Cardiac muscle cell (in vitro differentiated cells and primary cell): ENCODE data around the gene MEMO1. TPM values are rescaled to one million over a fixed set of nuclear protein-coding genes. Genes with fewer than 3 reads are reported as not detected.
"Not testable (repeated sequence)": the region's sequence is repeated elsewhere in the genome, so short reads cannot be mapped to it uniquely, and the experiment has no call there.

Source experiments
- DNase-seq, 2 donors: peaks; one replicate each; pipeline versions ENCODE4 v3.0.0 to v3.0.0-alpha.2; 2010 to 2017; ENCODE audit warnings: low read depth in 1 of 2, low spot score in 1 of 2
- H3K27ac ChIP-seq: fragments of 200-600 bp; sonication (generic); 2 replicates; pipeline ENCODE4 v1.5.1; 2016
- H3K27me3 ChIP-seq: fragments of 200-600 bp; sonication (generic); 2 replicates; pipeline ENCODE4 v1.6.0; 2016; ENCODE audit warnings: control low read depth
- H3K36me3 ChIP-seq: fragments of 200-600 bp; sonication (generic); 2 replicates; pipeline ENCODE4 v1.5.1; 2016; ENCODE audit warnings: control low read depth
- H3K4me1 ChIP-seq: fragments of 200-600 bp; sonication (generic); 2 replicates; pipeline ENCODE4 v1.8.1; 2017; ENCODE audit warnings: low read depth, mild to moderate bottlenecking, mixed run types
- H3K4me3 ChIP-seq: fragments of 200-600 bp; sonication (generic); 2 replicates; pipeline ENCODE4 v1.5.1; 2016; ENCODE audit warnings: mild to moderate bottlenecking
- H3K9me3 ChIP-seq: fragments of 200-600 bp; sonication (generic); 2 replicates; pipeline ENCODE4 v1.5.1; 2017; ENCODE audit warnings: low read depth, mild to moderate bottlenecking, control low read depth
- polyA plus RNA-seq: library from polyadenylated mRNA; unstranded; fragments of >200 nt; fragmentation: Nextera tagmentation; extraction: Ambion mirVana; gene quantifications from 2 replicates; pipeline ENCODE4 v1.2.1, GENCODE V29; 2016
- total RNA-seq: library from RNA; depleted of rRNA; stranded (reverse); fragments of >200 nt; gene quantifications from 2 replicates; pipeline ENCODE4 v1.2.3, GENCODE V29; 2016
- TF ChIP-seq, protein P1 (sequence below): IDR thresholded peaks from 2 replicates; pipeline ENCODE4 v1.5.1; 2012; ENCODE audit warnings: low read depth, mild to moderate bottlenecking, low read length

Gene MEMO1
- total and polyA plus RNA-seq, 2 experiments from 2014 or later = 28.3 to 34.8 TPM

GRCh38 chr2:31962757-31963361, 47.9 kb downstream of the MEMO1 start:
- DNase-seq = no peak

GRCh38 chr2:31958140-31958717, 52.6 kb downstream of the MEMO1 start:
- peak in 1 of 2 donors; percentile 21 for DNase-seq
- H3K27ac ChIP-seq = no peak overlapping the region
- TF ChIP-seq, protein P1, sequence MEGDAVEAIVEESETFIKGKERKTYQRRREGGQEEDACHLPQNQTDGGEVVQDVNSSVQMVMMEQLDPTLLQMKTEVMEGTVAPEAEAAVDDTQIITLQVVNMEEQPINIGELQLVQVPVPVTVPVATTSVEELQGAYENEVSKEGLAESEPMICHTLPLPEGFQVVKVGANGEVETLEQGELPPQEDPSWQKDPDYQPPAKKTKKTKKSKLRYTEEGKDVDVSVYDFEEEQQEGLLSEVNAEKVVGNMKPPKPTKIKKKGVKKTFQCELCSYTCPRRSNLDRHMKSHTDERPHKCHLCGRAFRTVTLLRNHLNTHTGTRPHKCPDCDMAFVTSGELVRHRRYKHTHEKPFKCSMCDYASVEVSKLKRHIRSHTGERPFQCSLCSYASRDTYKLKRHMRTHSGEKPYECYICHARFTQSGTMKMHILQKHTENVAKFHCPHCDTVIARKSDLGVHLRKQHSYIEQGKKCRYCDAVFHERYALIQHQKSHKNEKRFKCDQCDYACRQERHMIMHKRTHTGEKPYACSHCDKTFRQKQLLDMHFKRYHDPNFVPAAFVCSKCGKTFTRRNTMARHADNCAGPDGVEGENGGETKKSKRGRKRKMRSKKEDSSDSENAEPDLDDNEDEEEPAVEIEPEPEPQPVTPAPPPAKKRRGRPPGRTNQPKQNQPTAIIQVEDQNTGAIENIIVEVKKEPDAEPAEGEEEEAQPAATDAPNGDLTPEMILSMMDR = no peak
- no peaks in the 10 kb centered on the region for H3K9me3 ChIP-seq
- H3K27me3 ChIP-seq = no peaks in the 10 kb centered on the region
- peaks cover 9% of the 10 kb centered on the region for H3K4me1 ChIP-seq
- H3K36me3 ChIP-seq = no peaks in the 10 kb centered on the region
- no peak overlapping the region for H3K4me3 ChIP-seq

More at GRCh38 chr2:31962757-31963361, 47.9 kb downstream of the MEMO1 start:
- H3K4me1 ChIP-seq = peaks cover 5% of the 10 kb centered on the region
- H3K9me3 ChIP-seq = no peaks in the 10 kb centered on the region
- TF ChIP-seq, protein P1 = no peak
- H3K36me3 ChIP-seq = no peaks in the 10 kb centered on the region
- no peak overlapping the region for H3K27ac ChIP-seq
- no peak overlapping the region for H3K4me3 ChIP-seq
- H3K27me3 ChIP-seq = no peaks in the 10 kb centered on the region

GRCh38 chr2:31957354-31958139, 53.3 kb downstream of the MEMO1 start:
- H3K9me3 ChIP-seq = no peaks in the 10 kb centered on the region
- no peak overlapping the region for H3K4me3 ChIP-seq
- peaks cover 9% of the 10 kb centered on the region for H3K4me1 ChIP-seq
- no peaks in the 10 kb centered on the region for H3K36me3 ChIP-seq
- TF ChIP-seq, protein P1 = no peak
- no peak overlapping the region for H3K27ac ChIP-seq
- no peak for DNase-seq
- H3K27me3 ChIP-seq = no peaks in the 10 kb centered on the region

DNA sequence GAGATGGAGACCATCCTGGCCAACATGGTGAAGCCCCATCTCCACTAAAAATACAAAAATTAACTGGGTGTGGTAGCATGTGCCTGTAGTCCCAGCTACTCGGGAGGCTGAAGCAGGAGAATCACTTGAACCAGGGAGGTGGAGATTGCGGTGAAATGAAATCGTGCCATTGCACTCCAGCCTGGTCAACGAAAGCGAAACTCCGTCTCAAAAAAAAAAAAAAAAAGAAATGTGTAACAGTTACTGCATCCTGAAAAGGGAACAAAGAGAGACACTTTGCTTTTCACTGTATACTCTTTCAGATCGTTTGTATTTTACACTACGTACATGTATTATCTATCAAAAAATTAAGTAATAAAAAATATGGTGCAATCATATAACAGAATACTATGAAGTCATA, 53.9 kb downstream of the MEMO1 start:
- H3K27ac ChIP-seq, DNase-seq, H3K4me3 ChIP-seq, H3K36me3 ChIP-seq, H3K27me3 ChIP-seq, H3K9me3 ChIP-seq, H3K4me1 ChIP-seq: not testable (repeated sequence)

- no peaks in the 10 kb centered on the region for H3K36me3 ChIP-seq
- DNase-seq = no peak
- TF ChIP-seq, protein P1 = no peak
Measured at GRCh38 chr2:31956312-31956711, 54.5 kb downstream of the MEMO1 start.

DNA sequence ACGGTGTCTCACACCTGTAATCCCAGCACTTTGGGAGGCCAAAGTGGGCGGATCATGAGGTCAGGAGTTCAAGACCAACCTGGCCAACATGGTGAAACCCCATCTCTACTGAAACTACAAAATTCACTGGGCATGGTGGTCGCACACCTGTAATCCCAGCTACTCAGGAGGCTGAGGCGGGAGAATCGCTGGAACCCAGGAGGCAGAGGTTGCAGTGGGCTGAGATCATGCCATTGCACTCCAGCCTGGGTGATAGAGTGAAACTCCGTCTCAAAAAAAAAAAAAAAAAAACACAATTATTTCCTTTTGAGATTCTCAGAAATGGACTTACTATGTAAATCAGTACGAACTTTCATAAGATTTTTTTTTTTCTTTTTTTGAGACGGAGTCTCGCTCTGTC, 57.7 kb downstream of the MEMO1 start:
- H3K36me3 ChIP-seq, H3K27ac ChIP-seq, DNase-seq, H3K4me1 ChIP-seq, H3K4me3 ChIP-seq, H3K27me3 ChIP-seq, H3K9me3 ChIP-seq: not testable (repeated sequence)

More at GRCh38 chr2:31956312-31956711, 54.5 kb downstream of the MEMO1 start:
- H3K27ac ChIP-seq = no peak overlapping the region
- no peaks in the 10 kb centered on the region for H3K9me3 ChIP-seq
- no peaks in the 10 kb centered on the region for H3K27me3 ChIP-seq
- no peak overlapping the region for H3K4me3 ChIP-seq
- H3K4me1 ChIP-seq = peaks cover 9% of the 10 kb centered on the region
